HepG2 (cell line): ENCODE data around the gene SLC38A3. TPM values are rescaled to one million over a fixed set of nuclear protein-coding genes. Genes with fewer than 3 reads are reported as not detected.

Source experiments
- ATAC-seq: fragments of 200-7000 bp; cut with Tn5 transposase; 3 replicates; pipeline ENCODE4 v1.9.1; 2020; ENCODE audit warnings: mild to moderate bottlenecking, moderate library complexity
- BruUV-seq: library from RNA; stranded (reverse); fragments of 400-500 nt; replicated peaks from 2 replicates; lab custom pipeline; 2021; lab: Mats Ljungman, UMichigan
- CTCF ChIA-PET: fragments of 300-600 bp; formaldehyde crosslinking; extraction: SDS; loops from one replicate; lab custom pipeline; 2021; ENCODE audit warnings: low total read pairs, inconsistent platforms, low intra/inter-chr PET ratio; lab: Yijun Ruan, JAX
- POLR2A ChIA-PET: fragments of 350-600 bp; sonication (Branson Sonifier 250); formaldehyde crosslinking; loops from one replicate; lab custom pipeline; 2020; ENCODE audit warnings: antibody characterized with exemption, inconsistent platforms; lab: Yijun Ruan, JAX
- DNase-seq: peaks from one replicate; pipeline ENCODE4 v3.0.0-alpha.2; 2015; ENCODE audit warnings: low spot score
- FAIRE-seq: peaks from 3 replicates; lab custom pipeline; 2011; peaks lifted over from hg19 to GRCh38; lab: Jason Lieb, UNC
- H2AFZ ChIP-seq: one replicate; pipeline ENCODE4 v1.6.1; 2011; ENCODE audit warnings: low read length, inconsistent platforms
- H3K27ac ChIP-seq: fragments of 300-600 bp; 3 replicates; pipeline ENCODE4 v1.8.0; 2011; ENCODE audit warnings: mixed run types, mild to moderate bottlenecking, mixed read lengths, low read length, inconsistent platforms; ENCODE audit not compliant: insufficient read depth; ENCODE audit errors: extremely low read length
- H3K27me3 ChIP-seq, 2 experiments: fragments of 200-600 bp in 1 of 2; 2 replicates in 1 of 2; 3 replicates in 1 of 2; pipeline versions ENCODE4 v1.6.0 to v1.8.0; 2011; ENCODE audit warnings: low read length in 2 of 2, mild to moderate bottlenecking in 2 of 2, moderate library complexity in 2 of 2, inconsistent platforms in 1 of 2; ENCODE audit not compliant: insufficient read depth in 2 of 2, control insufficient read depth in 1 of 2
- H3K36me3 ChIP-seq, 2 experiments: fragments of 200-600 bp in 1 of 2; replicated peaks in 1 of 2; 2 replicates in 1 of 2; 3 replicates in 1 of 2; pipeline versions ENCODE4 v1.5.1 to v1.8.0; 2011; ENCODE audit warnings: low read length in 2 of 2, inconsistent platforms in 1 of 2; ENCODE audit not compliant: insufficient read depth in 2 of 2, control insufficient read depth in 1 of 2
- H3K4me1 ChIP-seq: 2 replicates; pipeline ENCODE4 v1.5.1; 2012; ENCODE audit warnings: low read length, inconsistent platforms; ENCODE audit not compliant: insufficient read depth
- H3K4me2 ChIP-seq: 2 replicates; pipeline ENCODE4 v1.6.0; 2011; ENCODE audit warnings: low read depth, low read length, inconsistent platforms
- H3K4me3 ChIP-seq, 3 experiments: fragments of 200-600 bp in 1 of 3; sonication (generic), shearing (Covaris generic) in 1 of 3; replicated peaks in 1 of 3; 2 replicates each; pipeline ENCODE4 v1.5.1; 2011 to 2016; ENCODE audit warnings: low read length in 3 of 3, inconsistent platforms in 2 of 3, low read depth in 2 of 3, mild to moderate bottlenecking in 2 of 3, control low read depth in 1 of 3, mixed read lengths in 1 of 3; ENCODE audit not compliant: insufficient read depth in 1 of 3
- H3K79me2 ChIP-seq: one replicate; pipeline ENCODE4 v1.6.1; 2011; ENCODE audit warnings: low read length, inconsistent platforms; ENCODE audit not compliant: insufficient read depth
- H3K9ac ChIP-seq: 2 replicates; pipeline ENCODE4 v1.6.0; 2011; ENCODE audit warnings: mild to moderate bottlenecking, low read depth, low read length, inconsistent platforms; ENCODE audit not compliant: insufficient read depth
- H3K9me3 ChIP-seq: 2 replicates; pipeline ENCODE4 v1.5.1; 2012; ENCODE audit warnings: mild to moderate bottlenecking, low read length
- H4K20me1 ChIP-seq: 2 replicates; pipeline ENCODE4 v1.6.0; 2011; ENCODE audit warnings: inconsistent platforms, mild to moderate bottlenecking, low read length, moderate library complexity; ENCODE audit not compliant: insufficient read depth
- HMGXB4 ChIP-seq, 2 experiments: sonication (generic) in 1 of 2; formaldehyde crosslinking in 1 of 2; IDR thresholded peaks; 2 replicates each; pipeline versions ENCODE4 v1.4.0 to v1.6.1; 2018 to 2020; ENCODE audit warnings: missing genetic modification reagents in 2 of 2, borderline replicate concordance in 1 of 2, low read depth in 1 of 2, mild to moderate bottlenecking in 1 of 2, missing biosample characterization in 1 of 2
- HNF4A ChIP-seq: sonication (generic); formaldehyde crosslinking; IDR thresholded peaks from 2 replicates; pipeline ENCODE4 v1.4.0; 2020; ENCODE audit warnings: missing genetic modification reagents
- MNT ChIP-seq: fragments of 450-650 bp; IDR thresholded peaks from 2 replicates; pipeline ENCODE4 v1.6.1; 2016
- SUZ12 ChIP-seq: fragments of 150-350 bp; IDR thresholded peaks from 2 replicates; pipeline ENCODE4 v1.6.1; 2014; ENCODE audit warnings: low read depth, low read length
- THAP9 ChIP-seq: sonication (generic); formaldehyde crosslinking; IDR thresholded peaks from 2 replicates; pipeline ENCODE4; 2020; ENCODE audit warnings: missing genetic modification reagents, mild to moderate bottlenecking, borderline replicate concordance
- UBTF ChIP-seq: sonication (generic); formaldehyde crosslinking; IDR thresholded peaks from 2 replicates; pipeline ENCODE4 v1.4.0; 2020; ENCODE audit warnings: mild to moderate bottlenecking, missing genetic modification reagents
- ZFX ChIP-seq: sonication (generic); formaldehyde crosslinking; IDR thresholded peaks from 2 replicates; pipeline ENCODE4 v1.4.0; 2020; ENCODE audit warnings: mild to moderate bottlenecking, low read depth, missing genetic modification reagents, moderate library complexity
- ZNF343 ChIP-seq: sonication (generic); formaldehyde crosslinking; IDR thresholded peaks from 2 replicates; pipeline ENCODE4 v1.4.0; 2020; ENCODE audit warnings: mild to moderate bottlenecking, missing genetic modification reagents
- ZNF382 ChIP-seq: sonication (generic); formaldehyde crosslinking; IDR thresholded peaks from 2 replicates; pipeline ENCODE4 v1.5.0; 2020; ENCODE audit warnings: missing genetic modification reagents, mild to moderate bottlenecking, borderline replicate concordance
- ZNF431 ChIP-seq: sonication (generic); formaldehyde crosslinking; IDR thresholded peaks from 2 replicates; pipeline ENCODE4 v1.9.0; 2022; ENCODE audit warnings: missing genetic modification reagents, low read depth, mild to moderate bottlenecking, borderline replicate concordance
- ZNF503 ChIP-seq: sonication (generic); formaldehyde crosslinking; IDR thresholded peaks from 2 replicates; pipeline ENCODE4 v1.4.0; 2020; ENCODE audit warnings: missing genetic modification reagents
- whole genome bisulfite sequencing: methylation state at CpG from one replicate; pipeline ENCODE4 v1.1.6; 2017; ENCODE audit warnings: low lambda C conversion rate; 5-methylcytosine and 5-hydroxymethylcytosine counted together
- in situ Hi-C: cut with HindIII; loops from 2 replicates; pipeline ENCODE4 v1.10.0; 2017; ENCODE audit warnings: low pct_unique_long_range_greater_than_20kb; ENCODE audit not compliant: extremely low pct_ligation_motif_present
- intact Hi-C: fragments of 100-400 bp; cut with micrococcal nuclease; formaldehyde crosslinking; loops from one replicate; pipeline ENCODE4 v1.10.0; 2022; ENCODE audit not compliant: unreplicated experiment
- polyA plus RNA-seq, 8 experiments: library from polyadenylated mRNA; depleted of rRNA in 3 of 8; stranded (reverse) in 7 of 8; unstranded in 1 of 8; fragments of >200 nt; fragmentation: Illumina TruSeq in 4 of 8; extraction: Trizol in 4 of 8; gene quantifications; 2 replicates each; pipeline versions ENCODE4 v1.2.1 to v1.2.3, GENCODE V29; 2011 to 2016; ENCODE audit warnings: low read depth in 4 of 8, missing spikeins in 1 of 8, mixed read lengths in 1 of 8; ENCODE audit not compliant: insufficient read depth in 1 of 8
- total RNA-seq, 5 experiments: library from RNA; depleted of rRNA; stranded (reverse); fragments of >200 nt; fragmentation: Illumina TruSeq; extraction: Trizol; gene quantifications; 2 replicates each; pipeline ENCODE4 v1.2.3, GENCODE V29; 2016; ENCODE audit warnings: low read depth in 1 of 5

SLC38A3 gene
- total and polyA plus RNA-seq, 2 of the 13 experiments (the other 11 are each of a cell fraction or from before 2014, with no cell fraction given), result 29.8 to 164 TPM

GRCh38 chr3:50165910-50166538 lies 39.0 kb upstream of the SLC38A3 start:
- DNase-seq (no peak), FAIRE-seq (no peak), ATAC-seq (no peak)
- no TSS peak for BruUV-seq
- Histone ChIP-seq H3K9ac (peak overlapping the region; percentile 30; the same call in 1 of the 2 replicates), H3K4me1 (peaks cover 93% of the 10 kb centered on the region), H2AFZ (no peak overlapping the region), H3K9me3 (no peaks in the 10 kb centered on the region), H3K4me3 (peak overlapping the region in 1 of 3 experiments; percentile 60; a peak in 1 of 6 replicates), H3K4me2 (peak overlapping the region; percentile 68), H3K36me3 (0 out of 5 replicates have a peak, but pooled peaks cover 0 to 3% of the 10 kb centered on the region in 2 experiments), H4K20me1 (no peaks in the 10 kb centered on the region), H3K27me3 (no peaks in the 10 kb centered on the region), H3K27ac (peak overlapping the region; percentile 68), H3K79me2 (peaks cover 5% of the 10 kb centered on the region)
- in situ Hi-C loops, result no loop called here
- POLR2A ChIA-PET, result interaction anchor here (1.4 kb wide), 1 partner anchor 10 kb away, joined by 4 read pairs; no protein-coding TSS in a partner anchor
- CTCF ChIA-PET, result no interaction called here
- intact Hi-C loops, result no loop called here
- WGBS, result 55% methylated on average over 11 of the region's 15 CpGs
- TF ChIP-seq ZNF503 (no peak), HNF4A (CRISPR knock-in tag) (0 out of 2 replicates have a peak, but pooled peaks have one; percentile 9), ZNF431 (CRISPR knock-in tag) (no peak), MNT (no peak), UBTF (CRISPR knock-in tag) (0 out of 2 replicates have a peak, but pooled peaks have one; percentile 15), THAP9 (CRISPR knock-in tag) (no peak), ZNF382 (CRISPR knock-in tag) (no peak), ZFX (no peak; the same call in 1 of the 2 replicates), HMGXB4 (CRISPR knock-in tag; IDR thresholded peaks at IDR 0.05; ENCODE audit: borderline replicate concordance in 1 of 2, low read depth in 1 of 2) (no peak), SUZ12 (no peak), ZNF343 (CRISPR knock-in tag) (no peak)
